SK-N-MC (cell line): Measurements from ENCODE around the gene CNOT10.

Source experiments
- EZH2 ChIP-seq: fragments of 200-600 bp; sonication (generic); IDR thresholded peaks from one replicate; pipeline ENCODE4 v1.6.1; 2017; ENCODE audit warnings: antibody characterized with exemption
- POLR2AphosphoS5 ChIP-seq: IDR thresholded peaks from 2 replicates; pipeline ENCODE4 v1.6.1; 2012; ENCODE audit warnings: mild to moderate bottlenecking, low read depth, low read length, borderline replicate concordance

- no peak for TF ChIP-seq POLR2AphosphoS5
- no peak for TF ChIP-seq EZH2
Observed at GRCh38 chr3:32708672-32709283, 23.8 kb downstream of the CNOT10 start.
